Lower leg skin (tissue), 4 donors: ENCODE results near the gene CLDN34. TPM values are rescaled to one million over a fixed set of nuclear protein-coding genes. Genes with fewer than 3 reads are reported as not detected.

Source experiments
- DNase-seq, 2 donors: peaks; one replicate each; pipeline ENCODE4 v3.0.0-alpha.2; 2019; ENCODE audit warnings: low spot score in 2 of 2
- H3K4me3 ChIP-seq: fragments of 200-600 bp; sonication (generic); 2 replicates; pipeline ENCODE4 v1.5.1; 2017; ENCODE audit warnings: mild to moderate bottlenecking, low read depth; ENCODE audit not compliant: poor library complexity, severe bottlenecking
- CTCF ChIP-seq, 3 donors: fragments of 450-650 bp; IDR thresholded peaks; one replicate each; pipeline ENCODE4 v1.5.1; 2016; ENCODE audit warnings: antibody characterized with exemption in 3 of 3, mild to moderate bottlenecking in 3 of 3, moderate library complexity in 2 of 3
- POLR2A ChIP-seq, 2 donors: fragments of 450-650 bp; IDR thresholded peaks; one replicate each; pipeline ENCODE4 v1.6.1; 2016 to 2017; ENCODE audit warnings: antibody characterized with exemption in 2 of 2, mild to moderate bottlenecking in 1 of 2, moderate library complexity in 1 of 2
- WGBS, 2 donors: methylation state at CpG; one replicate each; pipeline ENCODE4 v1.1.5; 2018; 5-methylcytosine and 5-hydroxymethylcytosine counted together
- intact Hi-C: fragments of 100-400 bp; cut with DNase I; formaldehyde crosslinking; loops from one replicate; pipeline ENCODE4 v1.15.0; 2023; ENCODE audit warnings: low total_unique reads
- total RNA-seq, 4 donors: library from RNA; depleted of rRNA; stranded (reverse); fragments of >200 nt; gene quantifications; one replicate each; pipeline ENCODE4 v1.1.0, GENCODE V29; 2016

CLDN34 gene
- total RNA-seq, 4 donors from 2014 or later: 1.0 TPM; not detected in 3

DNA sequence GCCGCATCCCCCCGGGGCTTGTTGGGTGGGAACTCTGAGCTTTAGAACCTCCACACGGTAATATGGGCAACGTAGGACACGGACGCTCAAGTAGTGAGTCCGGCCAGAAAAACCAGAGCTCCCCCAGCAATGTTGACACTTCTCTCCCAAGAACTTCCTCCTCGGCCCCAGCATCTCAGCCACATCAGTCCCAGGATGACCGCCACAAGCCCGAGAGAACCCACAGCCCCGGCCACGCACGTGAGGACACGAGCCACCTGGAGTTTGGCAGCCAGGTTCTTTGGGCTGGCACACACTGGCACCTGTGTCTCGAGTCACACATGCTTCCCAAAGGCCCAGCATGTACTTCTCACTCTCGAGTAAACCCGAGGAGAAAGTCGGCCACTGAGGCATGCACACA, 16.3 kb downstream of the CLDN34 start:
- no peak for TF ChIP-seq CTCF (IDR thresholded peaks at IDR 0.05)
- TF ChIP-seq POLR2A (IDR thresholded peaks at IDR 0.05): no peak
- no peak for DNase-seq
- H3K4me3 ChIP-seq: no peak overlapping the region
- WGBS, 2 donors: 84 to 97% methylated on average over 14 to 16 of the region's 18 CpGs
- intact Hi-C loops: no loop called here

DNA sequence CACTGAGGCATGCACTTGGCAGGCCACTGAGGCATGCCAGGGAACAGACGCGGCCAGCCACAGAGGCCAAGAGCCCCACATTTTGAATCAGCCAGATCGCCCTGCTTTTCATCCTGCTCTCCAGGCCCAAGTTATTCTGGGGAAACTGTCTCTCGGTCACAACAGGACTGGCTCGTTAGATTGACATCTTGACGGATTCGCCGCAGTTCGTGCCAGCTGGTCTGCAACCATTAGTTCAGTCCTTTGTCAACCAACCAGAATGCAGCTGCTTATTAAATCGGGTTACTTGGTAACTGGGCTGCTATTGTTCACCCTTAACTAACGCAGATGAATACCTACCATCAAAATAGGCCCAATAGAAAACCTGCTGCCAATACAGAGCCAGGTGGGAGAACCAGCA, 16.7 kb downstream of the CLDN34 start:
- intact Hi-C loops: no loop called here
- no peak overlapping the region for H3K4me3 ChIP-seq
- TF ChIP-seq CTCF (IDR thresholded peaks at IDR 0.05) (no peak), POLR2A (IDR thresholded peaks at IDR 0.05) (no peak)
- WGBS, 2 donors: 85 to 93% methylated on average over 7 to 11 of the region's 11 CpGs
- no peak for DNase-seq

DNA sequence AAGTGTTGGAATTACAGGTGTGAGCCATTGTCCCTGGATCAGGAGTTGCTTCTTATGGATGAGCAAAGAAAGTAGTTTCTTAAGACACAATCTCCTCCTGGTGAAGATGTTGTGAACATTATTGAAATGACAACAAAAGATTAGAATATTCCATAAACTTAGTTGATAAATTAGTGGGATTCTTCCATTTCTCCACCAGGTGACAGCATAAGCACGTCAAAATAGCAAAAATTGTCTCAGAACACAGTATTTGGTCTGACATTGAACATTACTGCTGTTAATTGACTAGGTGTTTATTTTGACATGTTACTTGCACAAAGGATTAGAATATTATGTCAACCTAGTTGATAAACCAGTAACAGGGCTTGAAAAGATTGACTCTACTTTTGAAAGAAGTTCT, 21.6 kb downstream of the CLDN34 start:
- DNase-seq: no peak
- TF ChIP-seq CTCF (IDR thresholded peaks at IDR 0.05) (no peak), POLR2A (IDR thresholded peaks at IDR 0.05) (no peak)
- 19 to 25% methylated on average over 1 of the region's 1 CpG for WGBS, 2 donors
- no peak overlapping the region for H3K4me3 ChIP-seq
- intact Hi-C loops: no loop called here

DNA sequence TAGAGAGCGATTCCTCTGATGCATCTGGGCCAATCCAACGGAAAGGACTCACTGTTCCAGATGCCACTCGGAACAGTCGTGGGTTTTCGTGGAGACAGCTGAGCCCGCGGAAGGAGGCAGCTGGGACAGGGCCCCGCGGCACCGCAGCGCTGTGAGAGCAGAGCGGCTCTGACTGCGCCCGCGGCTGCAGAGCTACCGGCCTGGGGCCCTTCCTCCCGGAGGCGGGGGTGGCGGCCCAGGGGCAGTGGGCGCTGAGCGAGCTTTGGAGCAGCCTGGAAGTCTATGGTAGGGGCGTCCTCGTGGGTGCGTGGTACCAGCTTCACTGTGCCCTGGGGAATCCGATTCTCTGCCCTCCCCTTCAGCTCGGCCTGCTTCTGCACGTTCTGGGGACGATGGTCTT, 24.9 kb downstream of the CLDN34 start:
- DNase-seq: no peak
- 89 to 97% methylated on average over 23 to 28 of the region's 28 CpGs for WGBS, 2 donors
- H3K4me3 ChIP-seq: no peak overlapping the region
- no peak for TF ChIP-seq POLR2A (IDR thresholded peaks at IDR 0.05)
- no peak for TF ChIP-seq CTCF (IDR thresholded peaks at IDR 0.05)
- intact Hi-C loops: loop anchor here (10.0 kb wide), 1 partner anchor 107 kb away; no protein-coding TSS in a partner anchor

- H3K4me3 ChIP-seq: no peak overlapping the region
- intact Hi-C loops: loop anchor here (10.0 kb wide), 1 partner anchor 108 kb away; no protein-coding TSS in a partner anchor
- WGBS, 2 donors: 92% methylated on average over 9 to 10 of the region's 18 CpGs
- TF ChIP-seq POLR2A (IDR thresholded peaks at IDR 0.05) (no peak), CTCF (IDR thresholded peaks at IDR 0.05) (no peak)
- no peak for DNase-seq
Observed at GRCh38 chrX:9992724-9993123, 25.6 kb downstream of the CLDN34 start.

GRCh38 chrX:9995855-9996339, 28.7 kb downstream of the CLDN34 start:
- peak; percentile 68 to 96 for DNase-seq
- intact Hi-C loops: loop anchor here (2.0 to 10.0 kb wide), 2 partner anchors 111 to 123 kb away; no protein-coding TSS in a partner anchor
- TF ChIP-seq CTCF (IDR thresholded peaks at IDR 0.05) (peak in 1 of 3 donors; percentile 92), POLR2A (IDR thresholded peaks at IDR 0.05) (no peak)
- H3K4me3 ChIP-seq: no peak overlapping the region
- 26 to 34% methylated on average over 13 to 18 of the region's 18 CpGs for WGBS, 2 donors
